Liver (tissue), 9 donors: ENCODE results near the gene TANC1. TPM values are rescaled to one million over a fixed set of nuclear protein-coding genes. Genes with fewer than 3 reads are reported as not detected.

Experiments
- DNase-seq: peaks from one replicate; pipeline ENCODE4 v3.0.0-alpha.2; 2017; ENCODE audit warnings: low spot score
- H3K27ac ChIP-seq, 2 donors: one replicate each; pipeline ENCODE4 v1.7.0; 2013; ENCODE audit warnings: inconsistent platforms in 2 of 2, low read length in 2 of 2, control low read depth in 1 of 2, low read depth in 1 of 2, mild to moderate bottlenecking in 1 of 2
- H3K27me3 ChIP-seq, 4 donors: one replicate each; pipeline versions ENCODE4 v1.6.1 to v1.7.0; 2013; ENCODE audit warnings: low read length in 3 of 4, inconsistent platforms in 1 of 4, mild to moderate bottlenecking in 1 of 4, moderate library complexity in 1 of 4; ENCODE audit not compliant: control insufficient read depth in 4 of 4, insufficient read depth in 4 of 4
- H3K36me3 ChIP-seq, 4 donors: one replicate each; pipeline versions ENCODE4 v1.6.1 to v1.7.0; 2013; ENCODE audit warnings: low read length in 3 of 4, mild to moderate bottlenecking in 3 of 4, low read depth in 1 of 4, moderate library complexity in 1 of 4; ENCODE audit not compliant: control insufficient read depth in 4 of 4, insufficient read depth in 3 of 4
- H3K4me1 ChIP-seq, 4 donors: one replicate each; pipeline versions ENCODE4 v1.6.1 to v1.7.0; 2013; ENCODE audit warnings: low read length in 3 of 4, mild to moderate bottlenecking in 3 of 4, moderate library complexity in 1 of 4; ENCODE audit not compliant: control insufficient read depth in 4 of 4, insufficient read depth in 4 of 4
- H3K4me3 ChIP-seq, 3 donors: one replicate each; pipeline versions ENCODE4 v1.6.1 to v1.7.0; 2013; ENCODE audit warnings: low read length in 3 of 3, control low read depth in 1 of 3, low read depth in 1 of 3, mild to moderate bottlenecking in 1 of 3
- H3K9ac ChIP-seq, 2 donors: one replicate each; pipeline ENCODE4 v1.7.0; 2013; ENCODE audit warnings: low read length in 2 of 2, mild to moderate bottlenecking in 2 of 2, moderate library complexity in 2 of 2, control low read depth in 1 of 2, low read depth in 1 of 2
- H3K9me3 ChIP-seq, 4 donors: one replicate each; pipeline versions ENCODE4 v1.6.1 to v1.7.0; 2013; ENCODE audit warnings: low read length in 3 of 4; ENCODE audit not compliant: control insufficient read depth in 4 of 4
- ATF3 ChIP-seq: IDR thresholded peaks from 2 replicates; pipeline ENCODE4 v1.6.1; 2016; ENCODE audit warnings: antibody characterized with exemption
- CTCF ChIP-seq: fragments of 150-350 bp; IDR thresholded peaks from 2 replicates; pipeline ENCODE4 v1.5.1; 2017; ENCODE audit warnings: improper control_type of control experiment, low read depth, low read length; ENCODE audit not compliant: missing input control
- EGR1 ChIP-seq, 2 donors: IDR thresholded peaks; 2 replicates each; pipeline ENCODE4 v1.6.1; 2016 to 2018; ENCODE audit warnings: antibody characterized with exemption in 2 of 2, low read depth in 2 of 2
- FOXA1 ChIP-seq: IDR thresholded peaks from 2 replicates; pipeline ENCODE4 v1.6.1; 2016; ENCODE audit warnings: antibody characterized with exemption
- FOXA2 ChIP-seq: IDR thresholded peaks from 2 replicates; pipeline ENCODE4 v1.6.1; 2016; ENCODE audit warnings: antibody characterized with exemption
- GABPA ChIP-seq, 2 donors: IDR thresholded peaks in 1 of 2; conservative IDR thresholded peaks in 1 of 2; 2 replicates each; pipeline ENCODE4 v1.6.1; 2016; ENCODE audit warnings: antibody characterized with exemption in 2 of 2, mild to moderate bottlenecking in 1 of 2, moderate library complexity in 1 of 2
- HNF4A ChIP-seq, 2 donors: conservative IDR thresholded peaks; 2 replicates each; pipeline ENCODE4 v1.6.1; 2016; ENCODE audit warnings: antibody characterized with exemption in 2 of 2, mild to moderate bottlenecking in 2 of 2
- HNF4G ChIP-seq: IDR thresholded peaks from 2 replicates; pipeline ENCODE4 v1.6.1; 2016; ENCODE audit warnings: antibody characterized with exemption
- JUND ChIP-seq, 2 donors: IDR thresholded peaks; 2 replicates each; pipeline ENCODE4 v1.6.1; 2016; ENCODE audit warnings: antibody characterized with exemption in 2 of 2
- NR2F2 ChIP-seq: IDR thresholded peaks from 2 replicates; pipeline ENCODE4 v1.6.1; 2016; ENCODE audit warnings: antibody characterized with exemption
- RAD21 ChIP-seq, 2 donors: IDR thresholded peaks; 2 replicates each; pipeline ENCODE4 v1.6.1; 2016; ENCODE audit warnings: antibody characterized with exemption in 2 of 2, mild to moderate bottlenecking in 2 of 2
- REST ChIP-seq: IDR thresholded peaks from 2 replicates; pipeline ENCODE4 v1.6.1; 2016; ENCODE audit warnings: antibody characterized with exemption, mild to moderate bottlenecking
- RXRA ChIP-seq, 2 donors: IDR thresholded peaks; 2 replicates each; pipeline ENCODE4 v1.6.1; 2017 to 2018; ENCODE audit warnings: antibody characterized with exemption in 2 of 2, mild to moderate bottlenecking in 1 of 2
- SP1 ChIP-seq: IDR thresholded peaks from 2 replicates; pipeline ENCODE4 v1.6.1; 2018; ENCODE audit warnings: antibody characterized with exemption, mild to moderate bottlenecking
- TAF1 ChIP-seq: conservative IDR thresholded peaks from 2 replicates; pipeline ENCODE4 v1.6.1; 2016; ENCODE audit warnings: antibody characterized with exemption, mild to moderate bottlenecking
- YY1 ChIP-seq: IDR thresholded peaks from 2 replicates; pipeline ENCODE4 v1.6.1; 2016; ENCODE audit warnings: antibody characterized with exemption, mild to moderate bottlenecking
- ZBTB33 ChIP-seq: IDR thresholded peaks from 2 replicates; pipeline ENCODE4 v1.6.1; 2016; ENCODE audit warnings: antibody characterized with exemption
- WGBS: extraction: QIAGEN DNeasy Blood & Tissue Kit; methylation state at CpG from one replicate; pipeline ENCODE4 v1.1.7; 2013; 5-methylcytosine and 5-hydroxymethylcytosine counted together
- polyA plus RNA-seq, 2 donors: library from polyadenylated mRNA; stranded (reverse) in 1 of 2; unstranded in 1 of 2; fragments of 200-250 nt in 1 of 2; fragments of >200 nt in 1 of 2; fragmentation: Nextera tagmentation in 1 of 2; extraction: Ambion mirVana in 1 of 2; gene quantifications; one replicate each; pipeline versions ENCODE4 v1.2.1 to v1.2.3, GENCODE V29; 2013 to 2015
- total RNA-seq, 2 donors: library from RNA; depleted of rRNA; stranded (reverse); fragments of >200 nt; gene quantifications; one replicate each; pipeline ENCODE4 v1.2.3, GENCODE V29; 2014
- donor health status: healthy.
- donor health status: healthy.
- donor health status: healthy.
- donor health status: healthy.
- donor health status: healthy.

The TANC1 gene
- total and polyA plus RNA-seq, 4 donors: 3.7 to 17.7 (median 5.2) TPM

GRCh38 chr2:159128191-159128590, 159.8 kb downstream of the TANC1 start (continued):
- no peak for TF ChIP-seq CTCF

- 84% methylated on average over 1 of the region's 1 CpG for WGBS
- Histone ChIP-seq H3K27me3 (no peaks in the 10 kb centered on the region), H3K4me1 (peaks cover 0 to 3% (median 1%) of the 10 kb centered on the region in 4 donors), H3K9ac (no peak overlapping the region), H3K4me3 (no peak overlapping the region), H3K36me3 (no peaks in the 10 kb centered on the region), H3K27ac (no peak overlapping the region), H3K9me3 (no peaks in the 10 kb centered on the region)
- no peak for DNase-seq
- TF ChIP-seq FOXA2 (no peak), SP1 (no peak), HNF4G (no peak), EGR1 (IDR thresholded peaks at IDR 0.05; ENCODE audit: low read depth in 2 of 2) (no peak), ATF3 (no peak), CTCF (no peak), REST (no peak), HNF4A (conservative IDR thresholded peaks at IDR 0.05) (no peak), GABPA (IDR thresholded peaks at IDR 0.05 in 1 of 2, conservative IDR thresholded peaks at IDR 0.05 in 1 of 2) (no peak)
Measured at GRCh38 chr2:159129269-159129668, 160.8 kb downstream of the TANC1 start.

GRCh38 chr2:159129824-159130223, 161.4 kb downstream of the TANC1 start:
- Histone ChIP-seq H3K36me3 (no peaks in the 10 kb centered on the region), H3K4me1 (peaks cover 0 to 3% (median 1%) of the 10 kb centered on the region in 4 donors), H3K9ac (no peak overlapping the region), H3K9me3 (no peaks in the 10 kb centered on the region), H3K27me3 (no peaks in the 10 kb centered on the region), H3K4me3 (no peak overlapping the region), H3K27ac (no peak overlapping the region)
- DNase-seq: no peak
- WGBS: 80% methylated on average over 13 of the region's 13 CpGs
- TF ChIP-seq SP1 (no peak), RXRA (IDR thresholded peaks at IDR 0.05) (no peak), RAD21 (IDR thresholded peaks at IDR 0.05) (no peak), JUND (IDR thresholded peaks at IDR 0.05) (no peak), HNF4A (conservative IDR thresholded peaks at IDR 0.05) (no peak), FOXA2 (no peak), NR2F2 (no peak), ATF3 (no peak), FOXA1 (no peak), ZBTB33 (no peak), YY1 (no peak), TAF1 (no peak), HNF4G (no peak)
